H1 (cell line): ENCODE data around the gene MTARC2. TPM values are rescaled to one million over a fixed set of nuclear protein-coding genes. Genes with fewer than 3 reads are reported as not detected.

Source experiments
- CTCF ChIA-PET: fragments of 300-600 bp; sonication (Branson Sonifier 250); formaldehyde crosslinking; loops from one replicate; lab custom pipeline; 2021; ENCODE audit not compliant: partially characterized antibody; lab: Charles Lee
- POLR2A ChIA-PET: fragments of 300-600 bp; sonication (Branson Sonifier 250); formaldehyde crosslinking; loops from one replicate; lab custom pipeline; 2021; ENCODE audit warnings: inconsistent platforms; ENCODE audit not compliant: partially characterized antibody; lab: Charles Lee
- DNase-seq, 2 experiments: peaks; one replicate each; pipeline versions ENCODE4 v3.0.0 to v3.0.0-alpha.2; 2010 to 2022; ENCODE audit warnings: low spot score in 2 of 2, low read depth in 1 of 2, mixed read lengths in 1 of 2
- FAIRE-seq: peaks from 2 replicates; lab custom pipeline; 2011; peaks lifted over from hg19 to GRCh38; lab: Jason Lieb, UNC
- H2AFZ ChIP-seq: 2 replicates; pipeline ENCODE4 v1.8.1; 2012; ENCODE audit warnings: low read length, inconsistent platforms
- H2AK5ac ChIP-seq: 2 replicates; pipeline ENCODE4 v1.6.1; 2013; ENCODE audit warnings: low read depth, low read length
- H2BK120ac ChIP-seq: replicated peaks from 2 replicates; pipeline ENCODE3; 2013; ENCODE audit warnings: low read depth, low read length, inconsistent platforms
- H2BK12ac ChIP-seq: 2 replicates; pipeline ENCODE4 v1.6.1; 2013; ENCODE audit warnings: low read depth, low read length
- H2BK15ac ChIP-seq: 2 replicates; pipeline ENCODE4 v1.6.1; 2013; ENCODE audit warnings: low read length
- H2BK20ac ChIP-seq: 2 replicates; pipeline ENCODE4 v1.6.1; 2013; ENCODE audit warnings: low read length
- H2BK5ac ChIP-seq: 2 replicates; pipeline ENCODE4 v1.6.1; 2013; ENCODE audit warnings: low read depth, low read length
- H3K14ac ChIP-seq: 2 replicates; pipeline ENCODE4 v1.6.1; 2013; ENCODE audit warnings: inconsistent platforms; ENCODE audit not compliant: insufficient read length
- H3K18ac ChIP-seq: 2 replicates; pipeline ENCODE4 v1.6.1; 2013; ENCODE audit warnings: low read length; ENCODE audit errors: extremely low read depth
- H3K23ac ChIP-seq: 2 replicates; pipeline ENCODE4 v1.6.1; 2013; ENCODE audit warnings: inconsistent platforms; ENCODE audit not compliant: insufficient read length
- H3K23me2 ChIP-seq: 2 replicates; pipeline ENCODE4 v1.6.1; 2013; ENCODE audit warnings: low read depth, low read length
- H3K27ac ChIP-seq: 2 replicates; pipeline ENCODE4 v1.6.1; 2011; ENCODE audit warnings: low read depth, low read length, inconsistent platforms
- H3K27me3 ChIP-seq, 4 experiments: replicated peaks in 1 of 4; 1 replicate in 1 of 4; 2 replicates in 3 of 4; pipeline versions ENCODE4 v1.6.1 to v1.8.1; 2011 to 2013; ENCODE audit warnings: low read length in 3 of 4, mild to moderate bottlenecking in 3 of 4, inconsistent platforms in 2 of 4, mixed read lengths in 2 of 4, moderate library complexity in 1 of 4; ENCODE audit not compliant: control insufficient read depth in 3 of 4, insufficient read depth in 3 of 4; ENCODE audit errors: extremely low read depth in 1 of 4
- H3K36me3 ChIP-seq, 4 experiments: 2 replicates each; pipeline versions ENCODE4 v1.6.1 to v1.8.1; 2011 to 2013; ENCODE audit warnings: mild to moderate bottlenecking in 4 of 4, low read length in 3 of 4, moderate library complexity in 2 of 4, control low read depth in 1 of 4, inconsistent platforms in 1 of 4; ENCODE audit not compliant: insufficient read depth in 4 of 4, control insufficient read depth in 2 of 4
- H3K4ac ChIP-seq: replicated peaks from 2 replicates; pipeline ENCODE3; 2013; ENCODE audit warnings: low read length, low read depth, mixed read lengths, inconsistent platforms; ENCODE audit not compliant: insufficient read length
- H3K4me1 ChIP-seq, 4 experiments: replicated peaks in 1 of 4; 1 replicate in 1 of 4; 2 replicates in 3 of 4; pipeline versions ENCODE4 v1.6.1 to v1.8.1; 2011 to 2013; ENCODE audit warnings: low read length in 3 of 4, inconsistent platforms in 2 of 4, mixed read lengths in 1 of 4; ENCODE audit not compliant: insufficient read depth in 4 of 4, control insufficient read depth in 3 of 4
- H3K4me2 ChIP-seq, 2 experiments: 2 replicates each; pipeline versions ENCODE4 v1.6.1 to v1.8.1; 2011 to 2013; ENCODE audit warnings: low read depth in 2 of 2, low read length in 2 of 2, control low read depth in 1 of 2, inconsistent platforms in 1 of 2, mild to moderate bottlenecking in 1 of 2; ENCODE audit not compliant: insufficient read depth in 1 of 2
- H3K4me3 ChIP-seq, 4 experiments: fragments of 200-600, 300-600 bp in 1 of 4; sonication (generic), shearing (Covaris generic), sonication (Bioruptor Twin) in 1 of 4; 2 replicates each; pipeline versions ENCODE4 v1.5.1 to v1.8.1; 2011 to 2016; ENCODE audit warnings: low read length in 4 of 4, low read depth in 3 of 4, control low read depth in 2 of 4, inconsistent platforms in 2 of 4, mild to moderate bottlenecking in 2 of 4, mixed read lengths in 1 of 4, moderate library complexity in 1 of 4; ENCODE audit not compliant: insufficient read depth in 2 of 4; ENCODE audit errors: extremely low read depth in 1 of 4
- H3K56ac ChIP-seq: replicated peaks from 2 replicates; pipeline ENCODE3; 2013; ENCODE audit warnings: low read depth, mild to moderate bottlenecking, mixed read lengths, low read length, inconsistent platforms; ENCODE audit not compliant: insufficient read length
- H3K79me1 ChIP-seq: 2 replicates; pipeline ENCODE4 v1.6.1; 2013; ENCODE audit warnings: low read depth, low read length, control low read depth
- H3K79me2 ChIP-seq, 2 experiments: 2 replicates each; pipeline versions ENCODE4 v1.6.1 to v1.8.1; 2012 to 2013; ENCODE audit warnings: low read length in 2 of 2, mild to moderate bottlenecking in 2 of 2, inconsistent platforms in 1 of 2; ENCODE audit not compliant: insufficient read depth in 2 of 2, control insufficient read depth in 1 of 2
- H3K9ac ChIP-seq, 4 experiments: replicated peaks in 1 of 4; 1 replicate in 1 of 4; 2 replicates in 3 of 4; pipeline versions ENCODE4 v1.6.1 to v1.8.1; 2011 to 2013; ENCODE audit warnings: low read depth in 3 of 4, low read length in 3 of 4, control low read depth in 2 of 4, mild to moderate bottlenecking in 2 of 4, moderate library complexity in 2 of 4, inconsistent platforms in 1 of 4; ENCODE audit errors: extremely low read depth in 1 of 4
- H3K9me3 ChIP-seq, 2 experiments: 2 replicates each; pipeline versions ENCODE4 v1.6.1 to v1.8.1; 2012 to 2013; ENCODE audit warnings: mild to moderate bottlenecking in 2 of 2, moderate library complexity in 2 of 2, control low read depth in 1 of 2, inconsistent platforms in 1 of 2, low read depth in 1 of 2, low read length in 1 of 2, mixed read lengths in 1 of 2; ENCODE audit not compliant: insufficient read depth in 2 of 2
- H4K20me1 ChIP-seq, 2 experiments: replicated peaks in 1 of 2; 2 replicates each; pipeline versions ENCODE3 to v1.8.1; 2011 to 2013; ENCODE audit warnings: inconsistent platforms in 2 of 2, low read length in 2 of 2, mild to moderate bottlenecking in 1 of 2; ENCODE audit not compliant: insufficient read depth in 2 of 2, control insufficient read depth in 1 of 2
- H4K5ac ChIP-seq: 2 replicates; pipeline ENCODE4 v1.6.1; 2013; ENCODE audit warnings: low read length, low read depth, mixed read lengths, inconsistent platforms; ENCODE audit not compliant: insufficient read length
- H4K8ac ChIP-seq: 2 replicates; pipeline ENCODE4 v1.8.0; 2013; ENCODE audit warnings: mild to moderate bottlenecking, moderate library complexity, low read length, inconsistent platforms; ENCODE audit not compliant: insufficient read depth; ENCODE audit errors: extremely low read depth
- H4K91ac ChIP-seq: replicated peaks from 2 replicates; pipeline ENCODE3; 2013; ENCODE audit warnings: low read length, mixed read lengths, inconsistent platforms; ENCODE audit not compliant: insufficient read length
- ATF2 ChIP-seq: IDR thresholded peaks from 2 replicates; pipeline ENCODE4 v1.6.1; 2012; ENCODE audit warnings: low read length, inconsistent platforms
- CBX8 ChIP-seq: fragments of 300-800, 300-1000 bp; sonication (generic); IDR thresholded peaks from 2 replicates; pipeline ENCODE4 v1.7.1; 2016; ENCODE audit warnings: low read depth, low read length, borderline replicate concordance
- CREB1 ChIP-seq: IDR thresholded peaks from 2 replicates; pipeline ENCODE4 v1.6.1; 2012; ENCODE audit warnings: inconsistent platforms
- EZH2 ChIP-seq: fragments of 200-600 bp; sonication (generic); IDR thresholded peaks from 2 replicates; pipeline ENCODE4 v1.7.1; 2012; ENCODE audit warnings: low read depth, mild to moderate bottlenecking, moderate library complexity, low read length, inconsistent platforms; ENCODE audit not compliant: severe bottlenecking
- KDM4A ChIP-seq: IDR thresholded peaks from one replicate; pipeline ENCODE4 v1.7.1; 2012; ENCODE audit warnings: low read depth, mild to moderate bottlenecking, moderate library complexity, low read length, inconsistent platforms; ENCODE audit not compliant: severe bottlenecking
- MAFK ChIP-seq: IDR thresholded peaks from 2 replicates; pipeline ENCODE4 v1.6.1; 2012; ENCODE audit warnings: low read depth, mild to moderate bottlenecking, improper control_type of control experiment, low read length
- RAD21 ChIP-seq, 2 experiments: IDR thresholded peaks in 1 of 2; conservative IDR thresholded peaks in 1 of 2; 2 replicates each; pipeline ENCODE4 v1.6.1; 2011; ENCODE audit warnings: low read depth in 2 of 2, low read length in 2 of 2, improper control_type of control experiment in 1 of 2, inconsistent platforms in 1 of 2, mild to moderate bottlenecking in 1 of 2, moderate library complexity in 1 of 2
- RNF2 ChIP-seq: fragments of 200-900, 300-1000 bp; sonication (generic); IDR thresholded peaks from 2 replicates; pipeline ENCODE4 v1.7.1; 2016; ENCODE audit warnings: borderline replicate concordance, low read depth, mild to moderate bottlenecking, antibody characterized with exemption, low read length; ENCODE audit not compliant: poor library complexity, severe bottlenecking; ENCODE audit errors: missing control alignments
- whole genome bisulfite sequencing, 2 experiments: shearing (Covaris generic) in 1 of 2; methylation state at CpG; one replicate each; pipeline versions ENCODE4 v1.1.6 to v1.1.7; 2013 to 2015; ENCODE audit warnings: low lambda C conversion rate in 2 of 2, mixed read lengths in 2 of 2, inconsistent platforms in 1 of 2, low coverage in 1 of 2, missing lambda C conversion rate in 1 of 2; ENCODE audit not compliant: insufficient replicate concordance in 2 of 2, insufficient coverage in 1 of 2, insufficient read length in 1 of 2; ENCODE audit errors: extremely low coverage in 1 of 2, missing lambda C conversion rate in 1 of 2; 5-methylcytosine and 5-hydroxymethylcytosine counted together
- polyA plus RNA-seq, 7 experiments: library from polyadenylated mRNA; depleted of rRNA in 3 of 7; stranded (reverse) in 5 of 7; unstranded in 2 of 7; fragments of >200 nt in 5 of 7; fragments of 200-250 nt in 2 of 7; gene quantifications; 1 replicate in 5 of 7; 2 replicates in 1 of 7; 4 replicates in 1 of 7; pipeline versions ENCODE4 v1.2.1 to v1.2.3, GENCODE V29; 2011 to 2013; ENCODE audit warnings: missing spikeins in 2 of 7, mixed read lengths in 2 of 7
- total RNA-seq: library from RNA; stranded (reverse); fragmentation: NEBNext Ultra II Directional; extraction: Animal tissue kit (Norgen Biotek cat#: 25700); gene quantifications from 2 replicates; pipeline ENCODE4 v1.2.1, GENCODE V29; 2021

The MTARC2 gene
- total and polyA plus RNA-seq, 2 of the 8 experiments (the other 6 are each of a cell fraction or from before 2014, with no cell fraction given) = 7.2 to 7.9 TPM

- H3K4me2 ChIP-seq = no peak overlapping the region
- WGBS, 2 experiments = 37% methylated on average over 17 of the region's 19 CpGs; no CpG with 5 or more reads in 1 of the 2 experiments
- H4K20me1 ChIP-seq = no peaks in the 10 kb centered on the region
- no peaks in the 10 kb centered on the region for H3K79me2 ChIP-seq
- no peaks in the 10 kb centered on the region for H3K23me2 ChIP-seq
- ChIA-PET POLR2A (interaction anchor here (2.4 kb wide), 1 partner anchor 10 kb away, joined by 6 read pairs; the partner anchor contains the start of gene MTARC1), CTCF (interaction anchor here (0.6 to 4.1 kb wide), 24 partner anchors 9 to 709 kb away, joined by 3 to 28 read pairs (median 4); partner anchors contain the start of gene MTARC2)
- H3K18ac ChIP-seq = no peak overlapping the region
- no peaks in the 10 kb centered on the region for H3K4me1 ChIP-seq
- no peak overlapping the region for H4K5ac ChIP-seq
- no peak overlapping the region for H3K14ac ChIP-seq
- no peak overlapping the region for H2BK12ac ChIP-seq
- no peak overlapping the region for H2BK15ac ChIP-seq
- H2AK5ac ChIP-seq = no peak overlapping the region
- H3K9ac ChIP-seq = no peak overlapping the region
- no peak overlapping the region for H4K91ac ChIP-seq
- DNase-seq = peak in 1 of 2 experiments; percentile 85
- H3K79me1 ChIP-seq = no peaks in the 10 kb centered on the region
- H2BK120ac ChIP-seq = no peak overlapping the region
- no peak overlapping the region for H3K27ac ChIP-seq
- no peaks in the 10 kb centered on the region for H3K9me3 ChIP-seq
- no peaks in the 10 kb centered on the region for H3K27me3 ChIP-seq
- no peak overlapping the region for H3K4me3 ChIP-seq
- H3K36me3 ChIP-seq = no peaks in the 10 kb centered on the region
- no peak for FAIRE-seq
- H3K56ac ChIP-seq = no peak overlapping the region
- no peak overlapping the region for H3K23ac ChIP-seq
- H4K8ac ChIP-seq = no peak overlapping the region
- H3K4ac ChIP-seq = no peak overlapping the region
- H2BK20ac ChIP-seq = no peak overlapping the region
- no peak overlapping the region for H2BK5ac ChIP-seq
- no peak overlapping the region for H2AFZ ChIP-seq
- TF ChIP-seq KDM4A (no peak), CREB1 (no peak), ATF2 (no peak), EZH2 (no peak), RNF2 (no peak), RAD21 (IDR thresholded peaks at IDR 0.05 in 1 of 2, conservative IDR thresholded peaks at IDR 0.05 in 1 of 2; ENCODE audit: low read depth in 2 of 2, low read length in 2 of 2) (peak; percentile 86 to 89), CBX8 (no peak), MAFK (no peak)
These were observed 28.7 kb downstream of the MTARC2 start for GRCh38 chr1:220776720-220777326.
